Measurements from ENCODE around the gene COL27A1. TPM values are rescaled to one million over a fixed set of nuclear protein-coding genes. Genes with fewer than 3 reads are reported as not detected.

COL27A1 gene
- polyA plus RNA-seq, 1 of the 3 experiments (the other 2 are of a cell fraction) = 8.7 TPM

GRCh38 chr9:114250235-114250568 lies 94.9 kb downstream of the COL27A1 start (continued):
- no peak for TF ChIP-seq REST (IDR thresholded peaks at IDR 0.05; ENCODE audit: low read depth, low read length)
- TF ChIP-seq TCF12 (IDR thresholded peaks at IDR 0.05) = peak; percentile 98
- no peak for TF ChIP-seq MEF2A (IDR thresholded peaks at IDR 0.05; ENCODE audit: borderline replicate concordance, low read depth)
- peak; percentile 47; the same call in 1 of the 2 replicates for TF ChIP-seq TAF1 (IDR thresholded peaks at IDR 0.05; ENCODE audit: borderline replicate concordance, low read depth, low read length)
- TF ChIP-seq USF1 (IDR thresholded peaks at IDR 0.05; ENCODE audit: borderline replicate concordance, low read depth) = no peak
- peak; percentile 62; the same call in 1 of the 2 replicates for TF ChIP-seq TEAD4 (IDR thresholded peaks at IDR 0.05; ENCODE audit: borderline replicate concordance, insufficient read depth)
- no peak for TF ChIP-seq GABPA (IDR thresholded peaks at IDR 0.05; ENCODE audit: low read depth)
- no peak for TF ChIP-seq IRF3 (IDR thresholded peaks at IDR 0.05; ENCODE audit: low read depth, low read length)
- peak; percentile 80 for TF ChIP-seq RCOR1 (IDR thresholded peaks at IDR 0.05; ENCODE audit: low read length)
- TF ChIP-seq POLR2AphosphoS5 (IDR thresholded peaks at IDR 0.05; ENCODE audit: low read depth, low read length) = peak; percentile 56; the same call in 1 of the 2 replicates
- no peak for TF ChIP-seq SIN3A (IDR thresholded peaks at IDR 0.05; ENCODE audit: borderline replicate concordance, low read depth, low read length)
- no peak for TF ChIP-seq GATA2 (CRISPR knock-in tag; IDR thresholded peaks at IDR 0.05)
- TF ChIP-seq ELF1 (IDR thresholded peaks at IDR 0.05) = no peak
- no peak for TF ChIP-seq FOSL2 (IDR thresholded peaks at IDR 0.05; ENCODE audit: borderline replicate concordance, low read depth)
- no peak for TF ChIP-seq FOXM1 (IDR thresholded peaks at IDR 0.05; ENCODE audit: low read depth)
- TF ChIP-seq CTCF (IDR thresholded peaks at IDR 0.05) = no peak
- no peak for TF ChIP-seq SMC3 (IDR thresholded peaks at IDR 0.05; ENCODE audit: low read depth, low read length)
- TF ChIP-seq, protein P1, sequence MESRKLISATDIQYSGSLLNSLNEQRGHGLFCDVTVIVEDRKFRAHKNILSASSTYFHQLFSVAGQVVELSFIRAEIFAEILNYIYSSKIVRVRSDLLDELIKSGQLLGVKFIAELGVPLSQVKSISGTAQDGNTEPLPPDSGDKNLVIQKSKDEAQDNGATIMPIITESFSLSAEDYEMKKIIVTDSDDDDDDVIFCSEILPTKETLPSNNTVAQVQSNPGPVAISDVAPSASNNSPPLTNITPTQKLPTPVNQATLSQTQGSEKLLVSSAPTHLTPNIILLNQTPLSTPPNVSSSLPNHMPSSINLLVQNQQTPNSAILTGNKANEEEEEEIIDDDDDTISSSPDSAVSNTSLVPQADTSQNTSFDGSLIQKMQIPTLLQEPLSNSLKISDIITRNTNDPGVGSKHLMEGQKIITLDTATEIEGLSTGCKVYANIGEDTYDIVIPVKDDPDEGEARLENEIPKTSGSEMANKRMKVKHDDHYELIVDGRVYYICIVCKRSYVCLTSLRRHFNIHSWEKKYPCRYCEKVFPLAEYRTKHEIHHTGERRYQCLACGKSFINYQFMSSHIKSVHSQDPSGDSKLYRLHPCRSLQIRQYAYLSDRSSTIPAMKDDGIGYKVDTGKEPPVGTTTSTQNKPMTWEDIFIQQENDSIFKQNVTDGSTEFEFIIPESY (IDR thresholded peaks at IDR 0.05; ENCODE audit: borderline replicate concordance, low read depth) = no peak
- TF ChIP-seq PBX3 (IDR thresholded peaks at IDR 0.05) = peak; percentile 35; the same call in 1 of the 2 replicates
- peak; percentile 95 for TF ChIP-seq NFIC (IDR thresholded peaks at IDR 0.05; ENCODE audit: borderline replicate concordance)
- TF ChIP-seq EZH2phosphoT487 (IDR thresholded peaks at IDR 0.05; ENCODE audit: borderline replicate concordance, low read depth) = no peak
